Choroid plexus epithelial cell (primary cell): ENCODE results near the gene NKAPD1.
A peak's percentile ranks its signal among the peaks of the same experiment; 100 is the strongest.
"Not testable (repeated sequence)": the region's sequence is repeated elsewhere in the genome, so short reads cannot be mapped to it uniquely, and the experiment has no call there.

Experiments
- DNase-seq: peaks from one replicate; pipeline ENCODE4 v3.0.0-alpha.2; 2010; ENCODE audit warnings: low read depth
- H3K4me3 ChIP-seq: 2 replicates; pipeline ENCODE4 v1.5.1; 2011; ENCODE audit warnings: low read depth, mild to moderate bottlenecking, control low read depth, low read length, moderate library complexity
- TF ChIP-seq, protein P1 (sequence below): conservative IDR thresholded peaks from 2 replicates; pipeline ENCODE4 v1.5.1; 2011; ENCODE audit warnings: low read depth, mild to moderate bottlenecking, control low read depth, inconsistent platforms, low read length, moderate library complexity

NKAPD1 gene

DNA sequence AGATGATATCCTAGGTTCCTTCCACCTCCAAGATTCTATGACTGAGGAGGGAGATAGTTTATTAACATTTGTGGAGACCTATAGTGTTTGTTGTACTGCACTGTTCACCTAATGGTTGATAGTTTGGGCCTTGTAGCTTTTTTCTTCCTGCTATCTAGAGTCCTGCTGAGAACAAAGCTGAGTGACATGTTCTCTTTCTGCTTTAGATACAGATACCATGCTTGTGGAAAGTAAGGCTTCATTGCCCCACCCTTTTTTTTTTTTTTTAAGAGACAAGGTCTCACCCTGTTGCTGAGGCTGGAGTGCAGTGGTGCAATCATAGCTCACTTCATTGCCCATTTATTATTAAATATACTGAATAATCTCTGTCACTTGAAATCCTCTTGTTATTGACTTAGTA, 36.6 kb upstream of the NKAPD1 start:
- H3K4me3 ChIP-seq = no peak overlapping the region
- TF ChIP-seq, protein P1, sequence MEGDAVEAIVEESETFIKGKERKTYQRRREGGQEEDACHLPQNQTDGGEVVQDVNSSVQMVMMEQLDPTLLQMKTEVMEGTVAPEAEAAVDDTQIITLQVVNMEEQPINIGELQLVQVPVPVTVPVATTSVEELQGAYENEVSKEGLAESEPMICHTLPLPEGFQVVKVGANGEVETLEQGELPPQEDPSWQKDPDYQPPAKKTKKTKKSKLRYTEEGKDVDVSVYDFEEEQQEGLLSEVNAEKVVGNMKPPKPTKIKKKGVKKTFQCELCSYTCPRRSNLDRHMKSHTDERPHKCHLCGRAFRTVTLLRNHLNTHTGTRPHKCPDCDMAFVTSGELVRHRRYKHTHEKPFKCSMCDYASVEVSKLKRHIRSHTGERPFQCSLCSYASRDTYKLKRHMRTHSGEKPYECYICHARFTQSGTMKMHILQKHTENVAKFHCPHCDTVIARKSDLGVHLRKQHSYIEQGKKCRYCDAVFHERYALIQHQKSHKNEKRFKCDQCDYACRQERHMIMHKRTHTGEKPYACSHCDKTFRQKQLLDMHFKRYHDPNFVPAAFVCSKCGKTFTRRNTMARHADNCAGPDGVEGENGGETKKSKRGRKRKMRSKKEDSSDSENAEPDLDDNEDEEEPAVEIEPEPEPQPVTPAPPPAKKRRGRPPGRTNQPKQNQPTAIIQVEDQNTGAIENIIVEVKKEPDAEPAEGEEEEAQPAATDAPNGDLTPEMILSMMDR = no peak

DNA sequence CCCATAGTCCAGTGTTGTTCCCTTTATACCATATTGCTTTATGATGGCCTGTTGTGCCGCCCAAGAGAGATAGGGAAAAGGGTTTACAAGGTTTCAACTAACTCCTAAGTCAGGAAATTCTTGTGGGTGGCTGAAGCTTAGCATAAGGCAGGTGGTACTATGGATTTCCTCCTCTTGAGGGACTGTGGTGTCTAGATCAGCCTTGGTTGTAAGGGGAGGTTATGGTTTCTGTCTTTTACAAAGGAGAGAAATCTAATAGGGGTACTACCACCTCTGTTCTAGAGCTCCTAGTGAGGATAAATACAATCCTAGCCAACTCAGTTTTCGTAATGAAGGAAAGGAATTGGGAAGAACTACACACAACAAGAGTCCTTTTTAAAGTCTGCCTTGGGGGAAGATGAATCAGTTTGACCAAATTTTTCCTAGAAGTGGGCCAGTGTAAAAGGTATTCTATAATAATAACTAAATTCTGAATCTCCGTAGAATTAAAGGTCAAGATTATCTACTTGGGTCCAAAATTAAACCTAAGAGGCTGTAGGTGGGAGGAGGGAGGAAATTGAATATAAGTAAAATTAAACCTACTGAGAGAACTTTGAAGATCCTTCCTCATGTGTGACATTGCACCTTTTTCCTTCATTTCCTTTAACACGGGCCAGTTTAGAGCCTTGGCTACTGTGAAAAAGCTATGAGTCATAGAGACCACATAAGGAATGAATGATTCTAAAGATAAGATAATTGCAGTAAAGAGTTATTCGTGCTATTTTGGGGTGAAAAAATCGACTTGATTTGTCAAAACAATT, 31.7 kb upstream of the NKAPD1 start:
- TF ChIP-seq, protein P1 = no peak
- no peak overlapping the region for H3K4me3 ChIP-seq
- peak; percentile 70 for DNase-seq

More for the DNA sequence above, 36.6 kb upstream of the NKAPD1 start:
- DNase-seq = no peak

DNA sequence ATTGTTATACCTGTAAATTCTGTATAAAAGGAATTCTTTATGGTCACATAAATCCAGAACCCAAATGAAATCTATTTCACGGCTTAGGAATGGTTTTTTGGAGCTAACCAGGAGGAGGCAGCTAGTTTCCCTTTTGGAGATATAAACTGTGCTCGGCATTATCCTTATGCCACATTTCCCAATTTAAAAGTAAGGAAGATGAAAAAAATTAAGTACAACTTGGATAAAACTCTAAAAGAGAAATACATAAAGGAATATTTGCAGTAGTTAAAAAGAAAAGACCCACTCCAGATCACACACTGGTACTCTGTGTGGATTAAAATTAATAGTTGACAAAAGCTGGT, 31.2 kb upstream of the NKAPD1 start:
- TF ChIP-seq, protein P1 = no peak
- no peak for DNase-seq
- no peak overlapping the region for H3K4me3 ChIP-seq

DNA sequence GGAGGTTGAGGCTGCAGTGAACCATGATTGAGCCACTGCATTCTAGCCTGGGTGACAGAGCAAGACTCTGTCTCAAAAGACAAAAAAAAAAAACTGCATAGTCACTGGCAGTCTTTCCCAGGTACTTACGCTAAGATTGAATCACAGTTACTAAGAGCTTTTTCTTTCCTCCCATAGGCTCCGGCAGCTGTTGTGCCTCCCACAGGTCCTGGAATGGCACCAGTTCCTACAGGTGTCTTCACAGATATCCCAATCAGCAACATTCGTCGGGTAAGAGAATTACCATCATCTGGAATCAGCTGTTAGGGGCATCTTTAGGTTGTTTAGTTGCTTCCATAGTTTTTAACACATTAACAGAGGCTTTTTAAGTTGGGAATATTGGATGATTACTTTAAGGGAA, 29.1 kb upstream of the NKAPD1 start:
- DNase-seq = no peak
- TF ChIP-seq, protein P1 = no peak

DNA sequence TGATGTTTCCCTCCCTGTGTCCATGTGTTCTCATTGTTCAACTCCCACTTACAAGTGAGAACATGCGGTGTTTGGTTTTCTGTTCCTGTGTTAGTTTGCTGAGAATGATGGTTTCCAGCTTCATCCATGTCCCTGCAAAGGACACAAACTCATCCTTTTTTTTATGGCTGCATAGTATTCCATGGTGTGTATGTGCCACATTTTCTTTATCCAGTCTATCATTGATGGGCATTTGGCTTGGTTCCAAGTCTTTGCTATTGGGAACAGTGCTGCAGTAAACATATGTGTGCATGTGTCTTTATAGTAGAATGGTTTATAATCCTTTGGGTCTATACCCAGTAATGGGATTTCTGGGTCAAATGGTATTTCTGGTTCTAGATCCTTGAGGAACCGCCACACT, 27.5 kb upstream of the NKAPD1 start:
- DNase-seq, H3K4me3 ChIP-seq: not testable (repeated sequence)

More for the DNA sequence above, 29.1 kb upstream of the NKAPD1 start:
- no peak overlapping the region for H3K4me3 ChIP-seq

DNA sequence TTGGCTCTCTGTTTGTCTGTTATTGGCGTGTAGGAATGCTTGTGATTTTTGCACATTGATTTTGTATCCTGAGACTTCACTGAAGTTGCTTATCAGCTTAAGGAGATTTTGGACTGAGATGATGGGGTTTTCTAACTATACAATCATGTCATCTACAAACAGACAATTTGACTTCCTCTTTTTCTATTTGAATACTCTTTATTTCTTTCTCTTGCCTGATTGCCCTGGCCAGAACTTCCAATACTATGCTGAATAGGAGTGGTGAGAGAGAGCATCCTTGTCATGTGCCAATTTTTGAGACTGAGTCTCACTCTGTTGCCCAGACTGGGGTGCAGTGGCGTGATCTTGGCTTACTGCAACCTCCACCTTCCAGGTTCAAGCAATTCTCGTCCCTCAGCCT, 25.8 kb upstream of the NKAPD1 start:
- not testable (repeated sequence) for H3K4me3 ChIP-seq, DNase-seq

DNA sequence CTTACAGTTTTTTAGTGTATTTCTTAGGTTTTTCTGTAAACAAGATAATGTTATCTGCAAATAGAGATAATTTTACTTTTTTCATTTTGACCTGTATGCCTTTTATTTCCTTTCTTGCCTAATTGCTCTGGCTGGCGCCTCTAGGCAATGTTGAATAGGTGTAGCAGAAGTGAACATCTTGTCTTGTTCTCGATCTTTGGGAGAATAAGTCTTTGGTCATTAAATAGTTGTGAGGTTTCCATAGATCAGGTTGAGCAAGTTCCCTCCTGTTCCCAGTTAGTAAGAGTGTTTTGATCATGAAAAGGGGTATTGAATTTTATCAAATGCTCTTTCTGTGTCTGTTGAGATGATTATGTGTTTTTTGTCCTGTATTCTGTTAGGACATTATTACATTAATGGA, 24.3 kb upstream of the NKAPD1 start:
- TF ChIP-seq, protein P1 = no peak
- no peak overlapping the region for H3K4me3 ChIP-seq
- no peak for DNase-seq

DNA sequence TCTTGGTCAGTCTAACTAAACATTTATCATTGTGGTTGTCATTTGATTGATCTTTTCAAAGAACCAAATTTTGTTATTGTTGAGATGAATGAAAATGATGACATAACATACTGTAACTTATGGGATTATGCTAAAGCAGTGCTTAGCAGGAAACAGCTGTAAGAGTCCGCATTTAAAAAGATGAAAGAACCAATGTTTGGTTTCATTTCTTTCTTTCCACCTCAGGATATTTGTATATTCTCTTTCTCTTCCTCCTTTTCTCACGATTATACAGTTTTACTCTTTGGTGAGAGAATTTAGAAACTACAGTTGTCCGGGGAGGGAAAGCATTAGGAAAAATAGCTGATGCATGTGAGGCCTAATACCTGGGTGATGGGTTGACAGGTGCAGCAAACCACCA, 23.4 kb upstream of the NKAPD1 start:
- DNase-seq = no peak
- H3K4me3 ChIP-seq = no peak overlapping the region
- TF ChIP-seq, protein P1 = no peak
